NCI-H1694 (cell line): ENCODE measurements around the gene RAB8B.

Experiments used
- DNase-seq: peaks from one replicate; lab custom pipeline; 2025; lab: John Stamatoyannopoulos, UW

Gene RAB8B

DNA sequence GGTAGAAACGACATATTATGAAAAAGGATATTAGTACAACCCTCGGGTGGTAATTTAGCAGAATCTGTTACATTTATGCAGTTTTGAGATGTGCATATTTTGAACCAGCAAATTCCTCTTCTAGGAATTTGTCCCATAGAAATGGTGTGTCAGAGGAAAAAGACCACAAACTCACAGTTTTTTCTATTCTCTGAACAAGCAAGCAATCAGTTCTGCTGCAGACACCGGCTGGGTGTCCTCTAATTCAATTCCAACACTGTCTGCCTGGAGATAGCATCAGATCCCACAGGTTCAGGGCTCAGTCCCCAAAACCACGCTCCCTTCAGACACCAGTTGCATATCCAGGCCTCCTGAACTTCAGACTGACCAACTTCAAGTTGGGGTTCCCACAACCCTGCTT, 124.4 kb downstream of the RAB8B start:
- no peak for DNase-seq

DNA sequence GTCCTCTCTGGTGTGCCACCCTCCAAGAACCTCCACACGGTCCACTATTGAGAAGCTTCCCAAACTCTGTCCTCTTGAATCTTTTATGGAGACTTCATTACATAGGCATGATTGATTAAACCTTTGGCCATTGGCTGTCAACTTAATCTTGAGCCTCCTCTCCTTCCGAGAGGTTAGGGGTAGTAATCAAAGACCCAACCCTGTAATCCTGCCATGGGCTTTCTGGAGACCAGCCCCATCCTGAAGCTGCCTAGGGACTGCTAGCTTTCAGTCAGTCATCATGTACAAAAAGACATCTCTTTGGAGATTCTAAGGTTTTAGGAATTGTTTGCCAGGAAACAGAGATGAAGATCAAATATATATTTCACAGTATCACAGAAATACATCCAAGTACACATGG, 125.0 kb downstream of the RAB8B start:
- no peak for DNase-seq
